Epidermal melanocyte (primary cell): ENCODE measurements around the gene WDHD1.
"Not testable (repeated sequence)": the region's sequence is repeated elsewhere in the genome, so short reads cannot be mapped to it uniquely, and the experiment has no call there.

Experiments
- DNase-seq: peaks from one replicate; pipeline ENCODE4 v3.0.0; 2011; ENCODE audit warnings: low spot score; ENCODE audit not compliant: insufficient read length

WDHD1 gene

GRCh38 chr14:55048900-55049436 lies 22.1 kb upstream of the WDHD1 start:
- DNase-seq, result no peak

DNA sequence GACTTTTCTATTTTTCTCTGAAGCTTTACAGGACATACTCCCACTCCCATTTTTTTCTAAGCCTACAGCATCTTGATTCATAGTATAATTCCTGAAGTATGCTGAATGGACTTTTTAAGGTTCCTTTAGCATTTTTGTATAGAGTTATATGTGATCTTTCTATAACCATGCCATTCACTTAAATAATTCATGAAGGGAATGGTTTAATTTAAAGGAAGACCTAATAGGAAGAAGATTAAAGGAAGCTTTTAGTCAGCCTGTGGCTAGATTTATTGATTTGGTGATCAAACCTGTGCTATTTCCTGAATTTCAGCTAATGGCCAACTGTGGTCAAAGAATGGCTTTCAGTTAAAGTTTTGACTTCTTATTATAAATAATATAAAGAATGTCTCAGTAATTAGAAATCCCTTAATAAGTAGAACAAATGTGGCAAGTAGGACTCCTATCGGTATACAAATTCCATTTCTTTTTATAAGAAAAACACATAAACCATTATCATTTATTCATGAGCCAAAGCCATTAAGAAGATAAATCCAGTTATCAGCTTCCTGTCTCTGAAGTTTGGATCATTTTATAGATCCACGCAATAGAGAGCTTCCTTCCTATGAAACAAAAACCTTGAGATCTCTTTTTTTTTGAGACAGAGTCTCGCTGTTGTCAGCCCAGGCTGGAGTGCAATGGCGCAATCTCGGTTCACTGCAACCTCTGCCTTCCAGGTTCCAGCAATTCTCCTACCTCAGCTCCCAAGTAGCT lies 20.6 kb upstream of the WDHD1 start:
- no peak for DNase-seq

DNA sequence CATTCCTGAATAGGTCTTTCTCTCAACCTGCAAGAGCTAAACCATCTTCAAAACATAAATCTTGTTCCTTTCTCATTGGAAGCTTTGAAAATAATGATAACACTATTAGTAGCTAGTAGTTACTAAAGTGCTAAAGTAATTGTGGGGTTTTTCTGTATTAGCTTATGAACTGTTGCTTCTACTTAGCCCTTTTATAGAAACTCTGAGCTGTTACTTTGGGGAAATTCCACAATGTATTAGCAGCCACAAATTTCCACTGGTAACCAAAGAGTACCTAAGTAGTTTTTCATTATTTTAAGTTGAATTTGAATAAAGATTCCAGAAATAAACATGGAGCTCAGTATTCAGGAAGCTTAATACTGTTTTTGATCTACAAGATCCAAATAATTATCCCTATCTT lies 18.2 kb upstream of the WDHD1 start:
- no peak for DNase-seq

DNA sequence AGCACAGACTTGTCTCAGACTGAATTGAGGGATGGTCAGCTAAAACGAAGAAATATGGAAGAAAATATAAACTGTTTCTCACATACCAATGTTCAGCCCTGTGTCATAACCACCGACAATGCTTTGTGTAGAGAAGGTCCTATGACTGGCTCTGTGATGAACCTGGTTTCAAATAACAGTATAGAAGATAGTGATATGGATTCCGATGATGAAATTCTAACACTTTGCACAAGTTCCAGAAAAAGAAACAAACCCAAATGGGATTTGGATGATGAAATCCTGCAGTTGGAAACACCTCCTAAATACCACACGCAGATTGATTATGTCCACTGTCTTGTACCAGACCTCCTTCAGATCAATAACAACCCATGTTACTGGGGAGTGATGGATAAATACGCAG lies 16.6 kb upstream of the WDHD1 start:
- DNase-seq, result no peak

DNA sequence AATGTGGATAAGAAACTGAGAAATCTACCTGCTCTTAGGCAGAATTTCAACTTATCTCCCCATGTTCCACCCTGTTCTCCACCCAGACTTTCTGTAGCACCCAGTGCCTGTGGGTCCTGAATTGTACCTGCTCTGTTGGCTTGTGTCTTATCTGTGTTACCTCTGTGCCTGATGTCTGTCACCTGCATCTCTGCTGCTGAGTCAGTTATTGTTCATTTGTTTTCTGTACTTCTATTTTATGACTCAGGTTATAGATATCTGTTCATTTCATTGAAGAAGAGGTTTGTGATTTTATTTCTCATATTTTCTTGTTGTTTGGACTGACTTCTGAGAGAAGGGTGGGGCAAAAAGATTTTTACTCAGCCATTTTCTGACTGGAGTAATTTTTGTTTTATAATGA lies 11.8 kb upstream of the WDHD1 start:
- DNase-seq, result no peak

- not testable (repeated sequence) for DNase-seq
Observed at GRCh38 chr14:55037995-55038394, 11.1 kb upstream of the WDHD1 start.

GRCh38 chr14:55031190-55031589 lies 4.3 kb upstream of the WDHD1 start:
- DNase-seq, result no peak

GRCh38 chr14:55028476-55028875 lies 1.6 kb upstream of the WDHD1 start:
- DNase-seq, result no peak

DNA sequence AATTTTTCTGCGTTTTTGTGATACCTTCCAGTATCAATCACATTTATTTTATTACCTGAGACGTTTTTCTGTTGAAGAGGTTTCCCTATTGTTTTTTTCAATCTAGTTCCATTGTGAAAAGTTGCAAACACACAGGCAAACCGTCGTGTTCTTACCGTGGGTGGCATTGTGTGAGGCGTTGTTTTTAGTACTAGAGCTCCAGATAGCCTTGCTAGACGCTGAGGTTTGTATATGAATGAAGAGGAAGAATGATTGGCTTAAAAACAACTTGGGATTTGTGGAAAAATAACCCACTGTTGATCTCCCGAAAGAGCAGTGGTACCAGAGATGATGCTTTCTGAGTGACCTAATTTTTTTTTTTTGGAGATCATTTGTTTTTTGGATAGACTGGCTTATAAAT lies 1.2 kb upstream of the WDHD1 start:
- DNase-seq, result no peak

- DNase-seq, result no peak
Observed at GRCh38 chr14:55026441-55026792, 482 bp downstream of the WDHD1 start.

DNA sequence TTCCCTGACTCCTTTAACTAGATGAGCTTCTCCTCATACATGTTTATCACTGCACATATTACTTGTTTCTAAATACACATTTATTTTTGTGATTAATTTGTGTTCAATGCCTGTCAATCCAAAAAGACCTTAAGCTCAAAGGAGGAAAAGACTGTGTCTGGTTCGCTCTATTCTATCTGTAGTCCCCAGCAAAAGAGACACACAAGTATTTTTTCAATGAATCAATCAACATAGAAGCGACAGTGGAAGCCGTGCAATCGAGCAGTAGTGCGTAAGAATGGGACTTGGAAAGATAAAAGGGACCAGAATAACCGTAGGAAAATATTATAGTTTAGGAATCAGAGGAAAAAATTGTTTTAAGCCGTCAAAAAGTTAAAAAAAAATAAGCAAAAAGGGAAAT lies 951 bp downstream of the WDHD1 start:
- DNase-seq, result no peak

- not testable (repeated sequence) for DNase-seq
Observed at GRCh38 chr14:55024365-55024764, 2.5 kb downstream of the WDHD1 start.

DNA sequence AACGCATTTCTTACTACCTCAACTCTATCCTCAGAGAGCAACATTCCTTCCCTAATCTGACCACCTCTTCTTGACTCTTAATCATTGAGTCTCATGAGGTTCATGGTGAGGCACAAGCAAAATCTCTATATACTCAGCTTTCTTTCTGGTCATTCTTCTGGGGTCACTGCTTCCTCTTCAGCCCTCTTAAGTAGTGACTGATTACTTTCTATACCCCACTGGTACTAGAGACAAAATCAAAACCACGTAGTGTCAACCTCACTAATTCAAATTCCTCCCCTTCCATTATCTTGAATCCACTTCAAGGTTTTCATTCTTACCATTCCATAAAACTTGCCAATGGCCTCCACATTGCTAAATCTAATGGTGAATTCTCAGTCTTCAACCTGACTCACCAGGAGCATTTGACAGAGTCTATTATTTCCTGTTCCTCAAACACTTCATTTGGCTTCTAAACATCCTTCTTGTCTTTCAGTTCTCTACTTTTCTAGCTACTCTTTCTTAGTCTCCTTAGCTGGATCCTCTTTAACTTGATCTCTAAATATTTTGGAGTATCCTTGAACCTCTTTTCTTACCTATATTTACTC lies 6.8 kb downstream of the WDHD1 start:
- no peak for DNase-seq

DNA sequence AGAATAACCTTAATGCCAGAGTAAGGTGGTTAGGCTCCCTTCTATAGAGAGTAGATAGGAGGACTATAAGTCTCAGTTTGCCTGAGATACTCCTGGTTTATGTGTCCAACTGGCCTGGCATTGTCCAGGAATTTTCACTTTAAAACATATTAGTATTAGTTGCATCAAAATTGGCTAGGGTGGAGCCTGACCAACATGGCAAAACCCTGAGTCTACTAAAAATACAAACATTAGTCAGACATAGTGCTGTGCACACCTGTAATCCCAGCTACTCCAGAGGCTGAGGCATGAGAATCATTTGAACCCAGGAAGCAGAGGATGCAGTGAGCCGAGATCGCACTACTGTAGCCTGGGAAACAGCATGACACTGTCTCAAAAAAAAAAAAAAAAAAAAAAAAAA lies 11.9 kb downstream of the WDHD1 start:
- DNase-seq, result no peak

- DNase-seq, result no peak
Observed at GRCh38 chr14:55005071-55005470, 21.8 kb downstream of the WDHD1 start.

- no peak for DNase-seq
Observed at GRCh38 chr14:55000381-55000780, 26.5 kb downstream of the WDHD1 start.

- no peak for DNase-seq
Observed at GRCh38 chr14:54985156-54985555, 41.7 kb downstream of the WDHD1 start.

DNA sequence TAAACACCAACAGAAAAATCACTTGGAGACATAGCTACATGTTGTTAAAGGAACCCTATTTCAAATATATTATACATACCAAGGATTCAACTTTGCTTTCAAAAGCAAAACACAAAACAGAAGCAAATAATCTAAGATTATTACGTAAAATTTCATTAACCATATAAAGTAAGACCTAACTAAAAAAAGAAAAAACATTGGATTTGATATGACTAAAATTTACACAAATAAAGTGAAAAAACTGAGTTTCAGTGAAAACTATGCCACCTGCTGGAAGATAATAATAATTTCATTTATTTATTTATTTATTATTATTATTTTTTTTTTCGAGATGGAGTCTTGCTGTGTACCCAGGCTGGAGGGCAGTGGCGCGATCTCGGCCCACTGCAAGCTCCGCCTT lies 45.2 kb downstream of the WDHD1 start:
- no peak for DNase-seq

DNA sequence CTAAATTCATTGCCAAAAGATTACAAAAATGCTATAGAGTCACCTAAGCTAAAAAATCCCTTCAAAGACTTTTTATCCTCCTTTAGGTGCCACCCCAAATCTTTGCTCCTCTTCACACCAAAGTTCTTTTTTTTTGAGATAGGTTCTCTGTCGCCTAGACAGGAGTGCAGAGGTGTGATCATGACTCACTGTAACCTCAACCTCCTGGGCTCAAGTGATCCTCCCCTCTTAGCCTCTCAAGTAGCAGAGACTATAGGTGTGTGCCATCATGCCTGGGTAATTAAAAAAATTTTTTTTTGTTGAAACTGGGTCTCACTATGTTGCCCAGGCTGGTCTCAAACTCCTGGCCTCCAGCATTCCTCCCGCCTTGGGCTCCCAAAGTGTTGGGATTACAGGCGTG lies 47.9 kb downstream of the WDHD1 start:
- DNase-seq, result no peak

- no peak for DNase-seq
Observed at GRCh38 chr14:54976316-54976715, 50.6 kb downstream of the WDHD1 start.

- DNase-seq, result no peak
Observed at GRCh38 chr14:54975856-54976255, 51.0 kb downstream of the WDHD1 start.

DNA sequence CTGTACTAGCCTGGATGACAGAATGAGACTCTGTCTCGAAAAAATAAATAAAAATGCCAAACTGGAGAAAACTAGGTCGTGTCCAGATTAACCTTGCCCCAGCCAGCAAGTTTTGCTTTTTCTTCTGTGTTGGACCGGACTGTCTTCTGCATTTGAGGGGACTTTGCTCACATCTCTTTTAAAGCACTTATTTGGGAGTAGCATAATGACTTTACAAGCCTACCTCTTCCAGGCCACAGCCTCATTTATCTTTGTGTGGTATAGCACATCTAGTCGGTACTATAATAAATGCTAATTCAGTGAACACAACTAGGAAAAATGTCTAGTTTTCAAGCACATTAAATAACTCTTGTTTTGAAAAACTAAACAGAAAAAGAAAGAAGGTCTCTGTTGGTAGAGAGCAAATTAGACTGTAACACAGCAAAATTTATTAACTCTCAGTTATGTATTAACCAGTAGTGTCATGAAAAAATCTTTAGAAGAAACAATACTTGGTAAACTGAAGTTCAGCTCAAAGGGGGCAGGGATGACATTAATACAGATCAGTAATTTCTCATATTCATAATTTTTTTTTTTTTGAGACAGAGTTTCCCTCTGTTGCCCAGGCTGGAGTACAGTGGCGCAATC lies 52.0 kb downstream of the WDHD1 start:
- no peak for DNase-seq

DNA sequence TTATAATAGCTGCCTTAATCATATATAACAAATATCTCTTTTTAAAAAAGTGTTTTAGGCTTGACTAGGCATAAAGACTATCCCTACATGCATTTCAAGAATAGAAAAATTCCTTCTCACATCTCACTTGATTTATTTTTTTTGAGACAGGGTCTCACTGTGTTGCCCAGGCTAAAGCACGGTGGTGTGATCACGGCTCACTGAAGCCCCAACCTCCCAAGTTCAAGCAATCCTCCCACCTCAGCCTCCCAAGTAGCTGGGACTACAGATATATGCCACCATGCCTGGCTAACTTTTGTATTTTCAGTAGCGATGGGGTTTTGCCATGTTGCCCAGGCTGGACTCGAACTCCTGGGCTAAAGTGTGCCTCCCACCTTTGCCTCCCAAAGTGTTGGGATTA lies 59.4 kb downstream of the WDHD1 start:
- no peak for DNase-seq
